Neutrophil (primary cell): Measurements from ENCODE around the gene NUF2.

ENCODE experiments used
- H3K27ac ChIP-seq: fragments of 200-600 bp; sonication (generic); 2 replicates; pipeline ENCODE4 v1.5.1; 2016; ENCODE audit warnings: mild to moderate bottlenecking, moderate library complexity
- H3K27me3 ChIP-seq: fragments of 200-600 bp; sonication (generic); 2 replicates; pipeline ENCODE4 v1.6.0; 2016; ENCODE audit warnings: mild to moderate bottlenecking
- H3K36me3 ChIP-seq: fragments of 200-600 bp; sonication (generic); 2 replicates; pipeline ENCODE4 v1.5.1; 2017
- H3K4me1 ChIP-seq, 2 experiments: fragments of 200-600 bp in 1 of 2; sonication (generic) in 1 of 2; 1 replicate in 1 of 2; 2 replicates in 1 of 2; pipeline versions ENCODE4 v1.5.1 to v1.6.1; 2013 to 2016; ENCODE audit warnings: low read depth in 1 of 2, low read length in 1 of 2, mild to moderate bottlenecking in 1 of 2, moderate library complexity in 1 of 2; ENCODE audit not compliant: control insufficient read depth in 1 of 2, insufficient read depth in 1 of 2
- H3K4me3 ChIP-seq, 2 experiments: fragments of 200-600 bp in 1 of 2; sonication (generic) in 1 of 2; 1 replicate in 1 of 2; 2 replicates in 1 of 2; pipeline ENCODE4 v1.5.1; 2013 to 2016; ENCODE audit warnings: low read depth in 1 of 2, low read length in 1 of 2, mild to moderate bottlenecking in 1 of 2, moderate library complexity in 1 of 2
- H3K9me3 ChIP-seq: fragments of 200-600 bp; sonication (generic); 2 replicates; pipeline ENCODE4 v1.5.1; 2016
- CTCF ChIP-seq: fragments of 200-600 bp; sonication (generic); IDR thresholded peaks from 2 replicates; pipeline ENCODE4 v1.5.1; 2016; ENCODE audit warnings: antibody characterized with exemption

The NUF2 gene

DNA sequence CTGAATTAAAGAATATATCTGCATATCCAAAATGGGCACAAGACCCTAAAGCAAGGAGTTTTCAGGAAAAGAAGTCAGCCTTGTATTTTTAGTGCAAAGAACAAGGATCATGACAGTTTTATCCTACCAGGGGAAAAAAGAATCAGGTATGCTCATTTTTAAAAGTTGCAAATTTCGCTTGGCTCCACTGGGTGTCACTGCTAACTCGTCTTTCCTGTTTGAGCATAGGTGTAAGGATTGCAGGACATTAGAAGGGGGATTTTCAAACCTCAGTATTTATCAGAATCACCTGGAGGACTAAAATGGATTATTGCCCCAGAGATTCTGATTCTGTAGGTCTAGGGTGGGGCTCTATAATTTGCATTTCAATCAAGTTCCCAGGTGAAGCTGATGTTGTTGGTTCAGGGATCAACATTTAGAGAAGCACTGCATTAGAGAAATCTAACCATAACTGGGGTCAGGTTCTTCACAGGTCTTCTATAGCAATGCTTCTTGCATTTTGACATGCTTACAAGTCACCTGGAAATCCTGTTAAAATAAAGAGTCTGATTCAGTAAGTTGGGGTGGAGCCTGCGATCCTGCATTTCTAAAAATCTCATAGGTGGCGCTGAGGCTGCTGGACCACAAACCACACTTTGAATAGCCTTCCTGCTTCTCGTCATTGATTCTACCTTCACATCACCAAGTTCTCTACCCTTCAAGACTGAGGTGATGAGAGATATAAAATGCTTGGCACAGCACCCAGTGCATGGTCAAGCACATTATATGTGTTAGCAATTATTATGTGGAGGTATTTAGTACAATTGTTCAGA is 39.6 kb downstream of the NUF2 start:
- no peak for TF ChIP-seq CTCF
- no peaks in the 10 kb centered on the region for H3K9me3 ChIP-seq
- peaks cover 10% of the 10 kb centered on the region for H3K36me3 ChIP-seq
- H3K27ac ChIP-seq, result no peak overlapping the region
- H3K4me3 ChIP-seq, result no peak overlapping the region
- peaks cover 32% of the 10 kb centered on the region for H3K27me3 ChIP-seq
- no peaks in the 10 kb centered on the region for H3K4me1 ChIP-seq

DNA sequence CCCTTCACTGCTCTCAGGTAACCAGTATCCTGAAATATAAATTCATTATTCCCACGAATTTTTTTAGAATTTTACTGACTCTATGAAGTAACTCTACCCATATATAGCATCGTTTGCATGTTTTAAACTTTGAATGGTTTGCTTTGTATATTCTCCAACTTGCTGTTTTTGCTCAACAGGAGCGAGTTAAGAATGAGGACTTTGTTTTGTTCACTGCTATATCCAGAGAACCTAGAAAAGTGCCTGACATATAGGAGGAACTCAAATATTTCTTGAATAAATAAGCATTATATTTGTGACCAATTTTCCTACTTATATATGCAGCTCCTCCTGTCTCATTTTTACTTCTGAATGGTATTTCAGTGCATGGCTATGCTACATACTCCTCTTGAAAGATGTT is 43.4 kb downstream of the NUF2 start:
- Histone ChIP-seq H3K4me3 (no peak overlapping the region), H3K9me3 (no peaks in the 10 kb centered on the region)

DNA sequence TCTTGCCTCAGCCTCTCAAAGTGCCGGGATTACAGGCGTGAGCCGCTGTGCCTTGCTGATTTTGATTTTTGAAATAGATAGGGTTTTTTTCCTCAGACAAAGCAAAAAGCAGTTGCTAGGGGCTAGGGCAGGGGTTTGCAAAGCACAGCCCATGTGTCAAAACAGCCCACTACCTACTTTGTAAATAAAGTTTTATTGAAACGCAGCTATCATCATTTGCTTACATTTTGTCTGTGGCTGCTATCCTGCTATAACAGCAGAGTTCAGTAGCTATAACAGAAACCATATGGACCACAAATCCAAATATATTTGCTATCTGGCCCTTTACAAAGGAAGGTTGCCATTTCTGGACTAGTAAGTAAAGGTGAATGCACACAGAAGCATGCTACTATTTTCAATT is 44.8 kb downstream of the NUF2 start:
- peaks cover 27% of the 10 kb centered on the region for H3K27me3 ChIP-seq
- no peaks in the 10 kb centered on the region for H3K36me3 ChIP-seq
- H3K27ac ChIP-seq, result no peak overlapping the region
- no peaks in the 10 kb centered on the region for H3K9me3 ChIP-seq
- H3K4me1 ChIP-seq, result no peaks in the 10 kb centered on the region
- no peak for TF ChIP-seq CTCF
- no peak overlapping the region for H3K4me3 ChIP-seq

More for the DNA sequence above, 43.4 kb downstream of the NUF2 start:
- H3K27ac ChIP-seq, result no peak overlapping the region
- TF ChIP-seq CTCF, result no peak
- no peaks in the 10 kb centered on the region for H3K4me1 ChIP-seq
- peaks cover 41% of the 10 kb centered on the region for H3K27me3 ChIP-seq
- H3K36me3 ChIP-seq, result no peaks in the 10 kb centered on the region

- Histone ChIP-seq H3K4me3 (no peak overlapping the region), H3K4me1 (no peaks in the 10 kb centered on the region), H3K9me3 (no peaks in the 10 kb centered on the region), H3K36me3 (no peaks in the 10 kb centered on the region), H3K27ac (no peak overlapping the region), H3K27me3 (peaks cover 22% of the 10 kb centered on the region)
- TF ChIP-seq CTCF, result no peak
These were observed 46.0 kb downstream of the NUF2 start for GRCh38 chr1:163367721-163368120.

DNA sequence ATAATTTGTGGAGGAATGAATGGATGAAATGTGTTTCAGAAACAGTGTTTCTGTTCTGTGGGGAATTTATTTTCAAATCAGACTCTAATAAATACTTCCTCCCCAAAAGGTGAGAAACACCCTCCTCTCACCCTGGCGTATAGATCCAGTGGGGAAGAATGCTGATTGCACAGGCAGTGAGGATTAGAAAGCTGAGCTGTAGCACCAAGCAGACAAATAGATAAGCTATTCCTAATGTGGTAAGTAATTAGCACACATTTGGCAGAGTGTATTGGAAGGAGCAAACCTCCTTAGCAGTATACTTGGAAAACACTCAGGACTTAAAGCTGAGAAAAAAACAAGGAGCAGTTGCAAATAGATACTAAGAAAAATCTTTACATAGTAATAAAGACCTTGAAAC is 50.8 kb downstream of the NUF2 start:
- Histone ChIP-seq H3K27me3 (peaks cover 14% of the 10 kb centered on the region), H3K27ac (no peak overlapping the region), H3K4me3 (no peak overlapping the region), H3K9me3 (no peaks in the 10 kb centered on the region), H3K36me3 (no peaks in the 10 kb centered on the region), H3K4me1 (no peaks in the 10 kb centered on the region)
- TF ChIP-seq CTCF, result no peak
